GM18507 (cell line): ENCODE data around the gene USE1.
A peak's percentile ranks its signal among the peaks of the same experiment; 100 is the strongest.
"Not testable (repeated sequence)": the region's sequence is repeated elsewhere in the genome, so short reads cannot be mapped to it uniquely, and the experiment has no call there.

Experiments
- DNase-seq: peaks from one replicate; pipeline ENCODE4 v3.0.0; 2011; ENCODE audit warnings: low read depth; ENCODE audit not compliant: insufficient read length; ENCODE audit errors: extremely low spot score
- FAIRE-seq: peaks from 2 replicates; lab custom pipeline; 2011; peaks lifted over from hg19 to GRCh38; lab: Jason Lieb, UNC

Gene USE1, protein sequence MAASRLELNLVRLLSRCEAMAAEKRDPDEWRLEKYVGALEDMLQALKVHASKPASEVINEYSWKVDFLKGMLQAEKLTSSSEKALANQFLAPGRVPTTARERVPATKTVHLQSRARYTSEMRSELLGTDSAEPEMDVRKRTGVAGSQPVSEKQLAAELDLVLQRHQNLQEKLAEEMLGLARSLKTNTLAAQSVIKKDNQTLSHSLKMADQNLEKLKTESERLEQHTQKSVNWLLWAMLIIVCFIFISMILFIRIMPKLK

DNA sequence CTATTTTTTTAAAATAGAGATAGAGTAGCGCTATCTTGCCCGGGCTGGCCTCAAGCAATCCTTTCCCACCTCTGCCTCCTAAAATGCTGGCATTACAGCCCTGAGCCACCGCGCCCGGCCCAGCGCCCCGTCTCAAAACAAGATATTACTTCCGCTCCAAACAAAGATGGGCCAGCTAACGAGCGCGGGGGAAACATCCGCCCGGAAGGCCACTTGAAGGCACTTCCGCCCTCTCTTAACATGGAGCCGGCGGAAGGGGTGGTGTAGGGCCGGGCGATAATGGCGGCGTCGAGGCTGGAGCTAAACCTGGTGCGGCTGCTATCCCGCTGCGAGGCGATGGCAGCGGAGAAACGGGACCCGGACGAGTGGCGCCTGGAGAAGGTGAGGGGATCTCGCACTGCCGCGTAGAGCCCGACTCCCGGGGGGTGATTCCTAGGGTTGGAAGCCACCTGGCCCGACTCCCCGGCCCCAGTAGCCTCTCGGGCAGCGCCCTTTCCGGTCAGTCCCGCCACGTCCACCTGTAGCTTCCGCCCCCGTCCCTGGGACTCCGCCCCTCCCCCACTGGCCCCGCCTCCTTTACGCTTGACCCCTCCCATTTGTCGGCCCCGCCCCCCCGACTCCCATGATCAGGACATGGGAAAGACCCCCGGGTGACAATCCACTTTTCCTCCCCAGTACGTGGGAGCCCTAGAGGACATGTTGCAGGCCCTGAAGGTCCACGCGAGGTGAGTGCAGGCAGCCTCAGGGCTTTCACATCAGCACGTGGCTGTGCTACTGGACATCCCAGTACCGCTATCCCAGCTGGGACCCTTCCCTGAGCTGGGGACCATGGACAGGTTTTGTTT is at the start of gene USE1:
USE1 (plus strand) TSS at position 231 of the 845 bp plus-strand sequence; CDS start at position 280, 49 bp downstream.
- DNase-seq (peak; percentile 83), FAIRE-seq (peak; percentile 88)

DNA sequence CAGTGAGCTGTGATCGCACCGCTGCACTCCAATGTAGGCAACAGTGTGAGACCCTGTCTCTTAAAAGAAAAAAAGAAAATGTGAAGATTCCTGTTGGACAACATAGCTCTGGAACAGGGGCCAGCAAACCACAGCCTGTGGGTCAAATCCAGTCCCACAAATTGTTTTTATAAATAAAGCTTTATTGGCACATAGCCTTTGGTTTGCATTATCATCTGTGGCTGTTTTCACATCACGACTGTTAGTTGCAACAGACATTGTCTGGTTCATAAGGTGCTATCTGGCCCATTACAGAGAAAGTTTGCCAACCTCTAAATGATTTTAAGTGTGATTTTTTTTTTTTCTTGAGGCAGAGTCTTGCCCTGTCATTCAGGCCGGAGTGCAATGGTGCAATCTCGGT is 49.4 kb upstream of the USE1 start:
- DNase-seq (no peak), FAIRE-seq (no peak)

DNA sequence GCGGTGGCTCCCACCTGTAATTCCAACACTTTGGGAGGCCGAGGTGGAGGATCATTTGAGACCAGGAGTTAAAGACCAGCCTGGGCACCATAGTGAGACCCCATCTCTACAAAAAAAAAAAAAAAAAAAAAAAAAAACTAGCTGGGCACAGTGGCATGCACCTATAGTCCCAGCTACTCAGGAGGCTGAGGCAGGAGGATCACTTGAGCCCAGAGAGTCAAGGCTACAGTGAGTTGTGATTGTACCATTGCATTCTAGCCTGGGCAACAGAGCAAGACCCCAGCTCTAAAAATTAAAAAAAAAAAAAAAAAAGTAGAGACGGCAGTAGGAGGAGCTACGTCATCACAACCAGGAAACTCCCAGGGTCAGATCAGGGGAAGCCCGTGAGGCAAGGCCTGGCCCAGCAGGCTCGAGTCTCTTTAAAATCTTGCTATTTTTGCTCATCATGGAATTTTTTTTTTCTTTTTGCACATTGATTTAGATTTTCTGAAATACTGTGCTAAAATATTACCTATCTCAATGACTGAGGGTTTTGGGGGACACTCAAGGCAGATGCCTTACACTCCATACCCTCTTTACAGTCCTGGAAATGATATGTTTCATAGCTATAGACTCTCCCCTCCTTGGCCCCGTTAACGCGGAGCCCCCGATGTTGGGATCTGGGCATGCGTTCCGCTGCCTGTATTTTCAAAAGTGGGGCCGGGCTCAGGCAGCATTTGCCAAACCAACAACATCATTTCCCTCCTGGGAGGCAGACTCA is 44.4 kb upstream of the USE1 start:
- FAIRE-seq = no peak
- DNase-seq = peak; percentile 26

DNA sequence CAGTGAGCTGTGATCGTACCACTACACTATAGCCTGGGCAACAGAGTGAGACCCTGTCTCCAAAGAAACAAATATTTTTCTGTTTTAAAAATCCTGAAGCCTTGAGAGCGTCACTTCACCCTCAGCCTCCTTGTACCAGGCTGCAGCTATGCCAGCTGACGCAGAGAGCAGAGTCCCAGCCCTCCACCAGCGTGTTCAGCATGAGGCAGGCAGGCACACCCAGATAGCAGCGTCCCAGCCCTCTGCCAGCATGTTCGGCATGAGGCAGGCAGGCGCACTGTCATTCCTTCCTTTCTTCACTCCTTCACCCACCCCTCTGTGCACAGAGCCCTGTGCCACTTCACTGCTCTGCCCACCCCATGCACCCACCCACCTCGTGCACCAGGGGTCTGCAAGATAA is 43.3 kb upstream of the USE1 start:
- DNase-seq (no peak), FAIRE-seq (no peak)

DNA sequence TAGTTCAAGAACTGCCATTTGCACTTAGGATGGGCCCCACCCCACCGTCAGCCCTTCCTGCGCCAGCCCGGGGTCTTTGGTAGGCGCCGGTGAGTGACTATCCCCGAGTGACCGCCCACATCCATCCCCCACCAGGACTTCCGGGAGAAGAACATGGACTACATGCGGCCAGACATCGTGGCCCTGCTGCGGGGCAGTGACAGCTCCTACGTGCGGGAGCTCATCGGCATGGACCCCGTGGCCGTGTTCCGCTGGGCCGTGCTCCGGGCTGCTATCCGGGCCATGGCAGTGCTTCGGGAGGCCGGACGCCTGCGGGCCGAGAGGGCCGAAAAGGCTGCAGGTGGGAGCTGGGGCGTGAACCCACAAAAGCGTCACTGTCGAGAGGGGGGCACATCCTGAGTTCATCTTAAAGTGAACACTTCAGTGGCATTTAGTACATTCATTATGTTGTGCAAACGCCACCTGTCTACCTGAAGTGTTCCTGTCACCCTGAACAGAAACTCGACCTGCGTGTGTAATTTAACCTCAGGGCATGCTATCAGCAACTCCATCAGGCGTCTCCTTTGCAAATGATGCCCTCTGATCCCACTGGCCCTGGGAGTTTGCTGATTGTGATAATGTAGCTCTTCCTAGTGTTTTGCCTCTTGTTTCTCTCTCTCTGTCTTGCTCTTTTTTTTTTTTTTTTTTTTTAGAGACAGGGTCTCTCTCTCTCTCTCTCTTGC is 42.4 kb upstream of the USE1 start:
- DNase-seq (no peak), FAIRE-seq (no peak)

DNA sequence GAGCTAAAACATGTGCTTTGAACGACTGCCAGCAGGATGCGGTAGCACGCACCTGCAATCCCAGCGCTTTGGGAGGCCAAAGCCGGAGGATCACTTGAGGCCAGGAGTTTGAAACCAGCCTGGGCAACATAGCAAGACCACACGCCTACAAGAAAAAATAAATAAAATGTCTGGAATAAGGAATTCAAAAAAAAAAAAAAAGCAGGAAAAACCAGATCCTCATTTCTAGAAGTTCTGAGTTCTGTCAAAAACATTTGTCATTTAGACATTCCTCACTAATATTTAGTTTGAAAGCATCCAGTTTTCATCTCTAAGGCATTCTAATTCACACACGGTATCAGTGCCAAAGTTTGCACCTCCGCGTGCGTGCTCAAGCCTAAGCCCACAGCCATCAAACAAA is 36.9 kb upstream of the USE1 start:
- DNase-seq (no peak), FAIRE-seq (no peak)

DNA sequence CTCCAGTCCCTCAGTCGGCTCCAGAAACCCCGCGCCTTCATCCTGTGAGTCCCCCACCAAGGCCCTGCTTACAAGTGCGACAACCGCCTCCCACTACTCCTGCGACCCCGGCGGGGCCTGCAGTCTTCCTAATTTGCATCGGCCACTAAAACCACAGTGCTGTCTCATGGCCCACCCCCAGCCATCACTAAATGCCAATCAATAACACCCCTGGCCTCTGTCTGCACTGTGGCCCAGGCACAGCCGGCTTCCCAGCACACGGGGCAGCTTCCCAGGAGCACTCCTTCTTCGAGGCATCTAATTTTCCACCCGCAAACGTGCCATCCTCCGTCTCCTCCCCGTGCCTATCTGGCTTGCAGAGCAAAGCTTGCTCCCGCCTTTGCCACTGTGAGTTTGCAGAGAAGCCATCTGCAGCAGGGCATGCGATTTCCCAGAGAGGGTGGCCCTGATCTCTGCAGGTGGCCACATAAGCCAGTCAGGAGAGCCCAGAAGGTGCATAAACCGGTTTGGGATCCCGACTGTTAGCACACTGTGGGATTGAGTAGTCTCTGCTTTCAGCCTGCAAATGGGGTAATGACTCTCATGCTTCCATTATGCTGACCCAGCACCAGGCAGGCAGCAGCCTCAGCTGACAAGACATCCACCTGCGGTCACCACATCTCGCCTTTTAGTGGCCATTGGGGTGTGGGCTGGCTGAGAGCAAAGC is 34.0 kb upstream of the USE1 start:
- DNase-seq (no peak), FAIRE-seq (no peak)

DNA sequence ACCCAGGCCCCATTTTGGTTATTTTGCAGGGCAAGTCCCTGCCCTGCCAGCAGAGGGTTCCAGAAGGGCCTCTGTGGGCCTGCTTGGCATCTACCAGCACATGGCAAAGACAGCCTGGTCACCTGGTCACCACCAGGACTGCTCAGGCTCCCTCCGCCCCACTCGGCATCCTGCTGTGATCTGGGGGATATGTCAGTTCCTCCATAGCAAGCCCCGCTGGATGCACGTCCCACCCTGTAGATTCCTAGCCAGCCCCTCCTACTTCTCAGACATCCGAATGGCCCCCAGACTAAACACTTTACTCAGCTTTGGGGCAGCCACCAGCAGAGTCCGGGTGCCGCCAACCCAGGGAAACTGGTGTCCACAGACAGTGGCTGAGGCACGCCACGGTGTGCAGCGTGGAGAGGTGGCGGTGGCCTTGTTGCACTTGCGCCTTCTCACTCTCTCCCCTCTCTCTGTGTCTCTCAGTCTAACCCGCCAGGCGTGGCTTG is 31.8 kb upstream of the USE1 start:
- DNase-seq = peak; percentile 30
- peak; percentile 69 for FAIRE-seq

DNA sequence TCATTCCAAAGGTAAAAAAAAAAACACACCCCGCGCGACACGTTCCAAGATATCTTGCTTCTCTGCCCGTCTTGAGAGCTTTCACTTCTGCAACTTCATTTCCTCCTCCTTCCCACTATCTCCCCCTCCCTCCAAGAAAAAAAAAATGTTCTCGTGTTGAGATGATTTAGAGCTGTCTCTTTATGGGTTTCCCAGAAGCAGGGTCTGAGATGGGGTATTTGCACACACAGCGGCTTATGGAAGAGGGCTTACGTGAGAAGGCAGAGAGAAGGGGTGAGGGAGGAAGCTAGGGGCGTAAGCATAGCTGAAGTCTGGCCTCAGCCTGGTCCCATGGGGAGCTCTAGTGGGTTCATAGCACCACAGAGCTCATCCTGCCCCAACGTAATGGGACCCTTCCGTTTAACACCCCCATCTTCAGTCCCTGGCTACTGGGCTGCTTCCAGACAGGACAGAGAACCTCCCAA is 31.3 kb upstream of the USE1 start:
- DNase-seq (peak; percentile 23), FAIRE-seq (peak; percentile 93)

DNA sequence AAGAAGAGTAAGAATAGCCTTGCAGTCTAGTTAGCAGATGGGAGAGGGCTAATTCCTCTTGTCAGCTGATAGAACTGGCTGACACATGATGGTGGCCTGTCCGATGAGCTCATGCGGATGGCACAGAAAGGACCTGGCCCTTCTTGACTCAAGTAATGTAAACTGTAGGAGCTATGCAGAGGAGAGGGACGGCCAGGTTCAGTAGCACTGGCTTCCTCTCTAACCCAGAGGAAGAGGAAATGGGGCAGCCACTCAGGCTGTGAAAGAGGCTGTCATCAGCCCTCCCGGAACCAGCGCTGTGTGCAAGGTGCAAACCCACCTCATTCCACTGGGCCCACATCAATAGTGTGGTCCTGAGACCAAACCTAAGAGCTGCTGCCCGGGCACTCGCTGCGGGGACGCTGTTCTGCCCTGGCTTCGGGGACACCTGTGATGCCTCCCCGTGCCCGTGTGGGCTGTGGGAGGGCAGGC is 30.8 kb upstream of the USE1 start:
- FAIRE-seq = no peak
- no peak for DNase-seq

DNA sequence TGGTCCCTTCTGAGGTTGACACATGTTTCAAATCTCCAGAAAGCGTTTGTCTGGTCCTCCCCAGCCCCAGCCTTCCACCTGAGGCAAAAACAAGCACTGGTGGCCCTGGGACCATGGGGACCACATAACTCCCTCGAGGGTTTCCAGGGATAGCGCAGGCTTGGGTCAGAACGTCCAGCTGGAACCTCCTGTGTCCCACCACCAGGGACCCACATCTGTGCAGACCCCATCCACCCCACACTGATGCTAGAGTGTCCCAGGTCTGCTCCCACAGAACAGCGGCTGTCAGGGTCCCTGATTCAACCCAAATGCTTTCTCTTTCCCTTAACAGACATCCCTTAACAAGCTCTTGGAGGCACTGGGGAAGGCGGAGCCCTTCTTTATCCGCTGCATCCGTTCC is 29.6 kb upstream of the USE1 start:
- no peak for DNase-seq
- FAIRE-seq = no peak

DNA sequence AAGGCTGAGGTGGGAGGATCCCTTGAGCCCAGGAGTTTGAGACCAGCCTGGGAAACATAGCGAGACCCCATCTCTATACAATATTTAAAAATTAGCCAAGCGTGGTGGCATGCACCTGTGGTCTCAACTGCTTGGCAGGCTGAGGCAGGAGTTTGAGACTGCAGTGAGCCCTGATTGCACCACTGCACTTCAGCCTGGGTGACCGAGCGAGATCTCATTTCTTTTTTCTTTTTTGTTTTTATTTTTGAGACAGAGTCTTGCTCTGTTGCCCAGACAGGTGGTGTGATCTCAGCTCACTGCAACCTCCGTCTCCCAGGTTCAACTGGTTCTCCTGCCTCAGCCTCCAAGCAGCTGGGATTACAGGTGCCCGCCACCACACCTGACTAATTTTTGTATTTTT is 23.4 kb upstream of the USE1 start:
- FAIRE-seq = not testable (repeated sequence)

DNA sequence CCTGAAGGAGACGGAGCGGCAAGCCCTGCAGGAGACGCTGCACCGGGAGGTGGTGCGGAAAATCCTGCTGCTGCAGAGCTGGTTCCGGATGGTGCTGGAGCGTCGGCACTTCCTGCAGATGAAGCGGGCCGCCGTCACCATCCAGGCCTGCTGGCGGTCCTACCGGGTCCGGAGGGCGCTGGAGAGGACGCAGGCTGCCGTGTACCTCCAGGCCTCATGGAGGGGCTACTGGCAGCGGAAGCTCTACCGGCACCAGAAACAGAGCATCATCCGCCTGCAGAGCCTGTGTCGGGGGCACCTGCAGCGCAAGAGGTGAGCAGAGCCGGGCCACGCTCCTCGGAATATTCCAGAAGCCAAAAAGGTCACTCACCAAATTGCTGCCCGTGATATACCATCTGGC is 22.4 kb upstream of the USE1 start:
- DNase-seq = no peak
- no peak for FAIRE-seq

More for the DNA sequence above, 23.4 kb upstream of the USE1 start:
- DNase-seq = not testable (repeated sequence)

DNA sequence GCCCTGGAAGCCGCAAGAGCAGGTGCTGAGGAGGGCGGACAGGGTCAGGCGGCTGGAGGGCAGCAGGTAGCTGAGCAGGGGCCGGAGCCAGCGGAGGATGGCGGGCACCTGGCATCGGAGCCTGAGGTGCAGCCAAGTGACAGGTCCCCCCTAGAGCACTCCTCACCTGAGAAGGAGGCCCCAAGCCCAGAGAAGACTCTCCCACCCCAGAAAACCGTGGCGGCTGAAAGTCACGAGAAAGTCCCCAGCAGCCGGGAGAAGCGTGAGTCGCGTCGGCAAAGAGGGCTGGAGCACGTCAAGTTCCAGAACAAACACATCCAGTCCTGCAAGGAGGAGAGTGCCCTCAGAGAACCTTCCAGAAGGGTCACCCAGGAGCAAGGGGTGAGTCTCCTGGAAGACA is 20.5 kb upstream of the USE1 start:
- no peak for FAIRE-seq
- no peak for DNase-seq

DNA sequence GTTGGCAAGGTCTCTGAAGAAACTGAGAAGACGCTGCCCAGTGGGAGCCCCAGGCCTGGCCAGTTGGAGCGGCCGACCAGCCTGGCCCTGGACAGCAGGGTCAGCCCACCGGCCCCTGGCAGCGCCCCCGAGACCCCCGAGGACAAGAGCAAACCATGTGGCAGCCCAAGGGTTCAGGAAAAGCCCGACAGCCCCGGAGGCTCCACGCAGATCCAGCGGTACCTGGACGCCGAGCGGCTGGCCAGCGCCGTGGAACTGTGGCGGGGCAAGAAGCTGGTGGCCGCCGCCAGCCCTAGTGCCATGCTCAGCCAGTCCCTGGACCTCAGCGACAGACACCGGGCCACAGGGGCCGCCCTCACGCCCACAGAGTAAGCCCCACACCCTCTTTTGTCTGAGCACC is 20.1 kb upstream of the USE1 start:
- FAIRE-seq = no peak
- DNase-seq = no peak

DNA sequence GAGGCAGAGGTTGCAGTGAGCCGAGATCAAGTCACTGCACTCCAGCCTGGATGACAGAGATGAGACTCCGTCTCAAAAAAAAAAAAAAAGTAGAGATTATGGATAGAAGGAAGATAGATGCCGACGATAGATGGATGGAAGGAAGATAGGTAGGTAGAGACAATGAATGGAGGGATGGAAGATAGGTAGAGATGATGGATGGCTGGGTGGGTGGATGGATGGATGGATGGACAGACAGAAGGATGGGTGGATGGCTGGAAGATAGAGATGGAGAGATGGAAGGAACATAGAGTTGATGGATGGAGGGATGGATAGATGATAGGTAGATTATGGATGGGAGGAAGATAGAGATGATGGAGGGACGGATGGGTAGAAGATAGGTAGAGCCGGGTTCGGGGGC is 18.5 kb upstream of the USE1 start:
- FAIRE-seq (no peak), DNase-seq (no peak)

DNA sequence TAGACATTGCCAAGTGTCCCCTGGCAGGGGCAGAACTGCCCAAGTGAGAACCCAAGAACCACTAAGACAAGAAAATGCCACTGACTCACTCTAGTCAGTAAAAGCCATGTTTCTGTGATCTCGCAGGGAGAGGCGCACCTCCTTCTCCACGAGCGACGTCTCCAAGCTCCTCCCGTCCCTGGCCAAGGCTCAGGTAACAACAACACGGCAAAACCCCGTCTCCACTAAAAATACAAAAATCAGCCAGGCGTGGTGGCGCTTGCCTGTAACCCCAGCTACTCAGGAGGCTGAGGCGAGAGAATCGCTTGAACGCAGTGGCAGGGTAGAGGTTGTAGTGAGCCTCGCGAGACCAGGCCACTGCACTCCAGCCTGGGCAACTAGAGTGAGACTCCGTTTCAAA is 17.5 kb upstream of the USE1 start:
- DNase-seq (no peak), FAIRE-seq (no peak)

DNA sequence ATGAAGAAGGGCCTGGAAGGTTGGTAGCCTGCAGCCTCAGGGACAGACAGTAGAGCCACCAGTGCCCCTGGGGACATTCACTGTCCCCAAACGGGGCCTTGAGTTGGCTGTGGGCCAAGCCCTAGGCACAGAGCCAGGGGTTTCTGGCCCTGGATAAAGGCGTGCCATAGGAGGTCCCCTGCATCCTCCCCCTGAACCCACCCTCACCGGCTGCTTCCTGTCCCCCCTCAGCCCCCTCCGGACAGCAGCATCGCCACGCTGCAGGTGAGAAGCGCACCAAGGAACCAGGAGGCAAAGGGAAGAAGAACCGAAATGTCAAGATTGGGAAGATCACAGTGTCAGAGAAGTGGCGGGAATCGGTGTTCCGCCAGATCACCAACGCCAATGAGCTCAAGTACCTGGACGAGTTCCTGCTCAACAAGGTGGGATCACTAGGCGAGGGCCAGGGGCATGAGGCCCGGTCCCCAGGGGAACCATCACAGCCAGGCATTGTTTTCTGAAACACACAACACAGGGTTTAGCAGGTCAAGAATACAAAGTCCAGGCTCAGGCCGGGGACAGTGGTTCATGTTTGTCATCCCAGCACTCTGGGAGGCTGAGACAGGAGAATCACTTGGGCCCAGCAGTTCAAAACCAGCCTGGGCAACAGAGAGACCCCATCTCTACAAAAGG is 14.6 kb upstream of the USE1 start:
- no peak for FAIRE-seq
- DNase-seq = no peak
